22Rv1 (cell line): ENCODE data around the gene GPC6.

Source experiments
- H3K27ac ChIP-seq: fragments of 450-650 bp; 2 replicates; pipeline ENCODE4 v1.5.1; 2017
- CTCF ChIP-seq: fragments of 450-650 bp; IDR thresholded peaks from 2 replicates; pipeline ENCODE4 v1.5.1; 2017; ENCODE audit warnings: mild to moderate bottlenecking
- ZFX ChIP-seq: fragments of 450-650 bp; IDR thresholded peaks from 2 replicates; pipeline ENCODE4 v1.6.1; 2017; ENCODE audit warnings: antibody characterized with exemption, borderline replicate concordance

GPC6 gene

GRCh38 chr13:93927431-93927830 lies 700.8 kb downstream of the GPC6 start:
- TF ChIP-seq CTCF (no peak), ZFX (no peak)
- H3K27ac ChIP-seq, result no peak overlapping the region

- TF ChIP-seq ZFX (no peak), CTCF (no peak)
- no peak overlapping the region for H3K27ac ChIP-seq
These were observed 706.3 kb downstream of the GPC6 start for GRCh38 chr13:93932901-93933300.

GRCh38 chr13:93936901-93937300 lies 710.3 kb downstream of the GPC6 start:
- H3K27ac ChIP-seq, result no peak overlapping the region
- no peak for TF ChIP-seq ZFX
- no peak for TF ChIP-seq CTCF

GRCh38 chr13:93941444-93941843 lies 714.8 kb downstream of the GPC6 start:
- TF ChIP-seq CTCF, result no peak
- TF ChIP-seq ZFX, result no peak
- H3K27ac ChIP-seq, result no peak overlapping the region

- no peak overlapping the region for H3K27ac ChIP-seq
- no peak for TF ChIP-seq CTCF
- TF ChIP-seq ZFX, result no peak
These were observed 715.4 kb downstream of the GPC6 start for GRCh38 chr13:93942016-93942415.

GRCh38 chr13:93945621-93946020 lies 719.0 kb downstream of the GPC6 start:
- no peak overlapping the region for H3K27ac ChIP-seq
- no peak for TF ChIP-seq CTCF
- no peak for TF ChIP-seq ZFX

GRCh38 chr13:93946994-93947393 lies 720.4 kb downstream of the GPC6 start:
- TF ChIP-seq ZFX (no peak), CTCF (no peak)
- H3K27ac ChIP-seq, result no peak overlapping the region
